Measurements from ENCODE around the gene ZP1.

DNA sequence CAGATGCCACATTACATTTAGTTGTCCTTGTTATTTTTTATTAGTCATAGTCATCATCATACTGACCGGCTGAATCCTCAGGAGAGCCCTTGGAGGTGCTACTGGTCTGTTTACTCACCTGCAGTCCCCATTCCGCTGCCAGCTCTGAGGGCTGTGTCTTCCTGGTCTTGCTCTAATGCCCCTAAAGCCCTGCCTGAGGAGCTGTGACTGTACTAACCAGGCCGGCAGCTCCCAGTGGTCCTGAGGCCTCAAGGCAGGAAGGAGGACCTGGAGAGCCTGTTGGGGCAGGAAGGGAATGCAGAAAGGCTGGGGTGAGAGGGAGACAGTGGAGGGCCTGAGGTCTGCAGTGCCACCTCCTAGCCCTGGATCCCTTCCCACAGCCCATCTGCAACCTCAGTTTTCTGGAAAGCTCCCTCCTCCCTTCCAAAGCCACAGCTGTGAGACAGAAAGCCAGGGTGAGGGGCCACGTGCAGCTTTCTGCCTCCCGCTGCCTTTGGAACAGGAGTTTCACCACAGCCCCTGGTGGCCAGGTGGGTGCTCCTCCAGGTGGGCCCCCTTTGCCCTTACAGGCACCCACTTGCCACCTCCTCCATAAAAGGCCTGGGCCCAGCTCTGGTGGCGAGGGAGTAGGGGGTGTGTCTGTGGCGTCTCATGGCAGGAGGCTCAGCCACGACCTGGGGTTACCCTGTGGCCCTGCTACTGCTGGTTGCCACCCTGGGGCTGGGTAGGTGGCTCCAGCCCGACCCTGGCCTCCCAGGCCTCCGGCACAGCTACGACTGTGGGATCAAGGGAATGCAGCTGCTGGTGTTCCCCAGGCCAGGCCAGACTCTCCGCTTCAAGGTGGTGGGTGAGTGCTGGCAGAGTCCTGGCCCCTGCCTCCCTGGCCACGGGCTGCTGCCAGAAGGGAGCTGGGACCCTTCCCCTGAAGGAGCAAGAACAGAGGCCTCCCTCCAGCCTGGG, at the start of gene ZP1:
- TF ChIP-seq, protein P1, sequence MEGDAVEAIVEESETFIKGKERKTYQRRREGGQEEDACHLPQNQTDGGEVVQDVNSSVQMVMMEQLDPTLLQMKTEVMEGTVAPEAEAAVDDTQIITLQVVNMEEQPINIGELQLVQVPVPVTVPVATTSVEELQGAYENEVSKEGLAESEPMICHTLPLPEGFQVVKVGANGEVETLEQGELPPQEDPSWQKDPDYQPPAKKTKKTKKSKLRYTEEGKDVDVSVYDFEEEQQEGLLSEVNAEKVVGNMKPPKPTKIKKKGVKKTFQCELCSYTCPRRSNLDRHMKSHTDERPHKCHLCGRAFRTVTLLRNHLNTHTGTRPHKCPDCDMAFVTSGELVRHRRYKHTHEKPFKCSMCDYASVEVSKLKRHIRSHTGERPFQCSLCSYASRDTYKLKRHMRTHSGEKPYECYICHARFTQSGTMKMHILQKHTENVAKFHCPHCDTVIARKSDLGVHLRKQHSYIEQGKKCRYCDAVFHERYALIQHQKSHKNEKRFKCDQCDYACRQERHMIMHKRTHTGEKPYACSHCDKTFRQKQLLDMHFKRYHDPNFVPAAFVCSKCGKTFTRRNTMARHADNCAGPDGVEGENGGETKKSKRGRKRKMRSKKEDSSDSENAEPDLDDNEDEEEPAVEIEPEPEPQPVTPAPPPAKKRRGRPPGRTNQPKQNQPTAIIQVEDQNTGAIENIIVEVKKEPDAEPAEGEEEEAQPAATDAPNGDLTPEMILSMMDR (IDR thresholded peaks at IDR 0.05) = no peak
- no peak for TF ChIP-seq POLR2AphosphoS5 (IDR thresholded peaks at IDR 0.05)

All from stomach (tissue), 4 donors.